K562 (cell line): Measurements from ENCODE around the gene SZT2. TPM values are rescaled to one million over a fixed set of nuclear protein-coding genes. Genes with fewer than 3 reads are reported as not detected.

ENCODE experiments used
- ATAC-seq: fragments of 200-7000 bp; cut with Tn5 transposase; 3 replicates; pipeline ENCODE4 v1.9.1; 2020; ENCODE audit warnings: moderate library complexity
- BruUV-seq: library from RNA; stranded (reverse); fragments of 400-500 nt; replicated peaks from 2 replicates; lab custom pipeline; 2021; lab: Mats Ljungman, UMichigan
- CTCF ChIA-PET: fragments of 300-600 bp; formaldehyde crosslinking; extraction: SDS; loops from one replicate; lab custom pipeline; 2021; ENCODE audit warnings: low intra/inter-chr PET ratio; lab: Yijun Ruan, JAX
- POLR2A ChIA-PET: fragments of 300-600, 350-650 bp; sonication (Branson Sonifier 250); formaldehyde crosslinking; extraction: SDS; loops from one replicate; lab custom pipeline; 2021; ENCODE audit warnings: antibody characterized with exemption, inconsistent platforms; lab: Yijun Ruan, JAX
- DNase-seq, 4 experiments: peaks; one replicate each; pipeline versions ENCODE4 v3.0.0 to v3.0.0-alpha.2; 2011 to 2018; ENCODE audit warnings: low spot score in 3 of 4, mixed read lengths in 3 of 4; ENCODE audit errors: extremely low read depth in 1 of 4
- FAIRE-seq: peaks from 2 replicates; lab custom pipeline; 2011; peaks lifted over from hg19 to GRCh38; lab: Jason Lieb, UNC
- H2AFZ ChIP-seq: 2 replicates; pipeline ENCODE4 v1.6.0; 2011; ENCODE audit warnings: low read depth, low read length, control low read depth, inconsistent platforms
- H3K27ac ChIP-seq: fragments of 200-600 bp; 3 replicates; pipeline ENCODE4 v1.8.0; 2011; ENCODE audit warnings: low read depth, mild to moderate bottlenecking, control low read depth, inconsistent platforms, low read length, moderate library complexity, mixed read lengths; ENCODE audit errors: extremely low read depth
- H3K27me3 ChIP-seq, 2 experiments: fragments of 300-600 bp in 1 of 2; 2 replicates in 1 of 2; 3 replicates in 1 of 2; pipeline versions ENCODE4 v1.6.0 to v1.8.0; 2011; ENCODE audit warnings: inconsistent platforms in 2 of 2, low read length in 2 of 2, mild to moderate bottlenecking in 1 of 2, mixed read lengths in 1 of 2, moderate library complexity in 1 of 2; ENCODE audit not compliant: control insufficient read depth in 2 of 2, insufficient read depth in 2 of 2
- H3K36me3 ChIP-seq: fragments of 300-600 bp; 3 replicates; pipeline ENCODE4 v1.8.0; 2011; ENCODE audit warnings: mild to moderate bottlenecking, low read length, inconsistent platforms; ENCODE audit not compliant: control insufficient read depth, insufficient read depth
- H3K4me1 ChIP-seq, 2 experiments: fragments of 200-600 bp in 1 of 2; replicated peaks in 1 of 2; 2 replicates in 1 of 2; 3 replicates in 1 of 2; pipeline versions ENCODE4 v1.5.1 to v1.8.0; 2011; ENCODE audit warnings: inconsistent platforms in 2 of 2, low read length in 2 of 2, mild to moderate bottlenecking in 1 of 2, mixed read lengths in 1 of 2, moderate library complexity in 1 of 2; ENCODE audit not compliant: control insufficient read depth in 2 of 2, insufficient read depth in 2 of 2
- H3K4me2 ChIP-seq: 2 replicates; pipeline ENCODE4 v1.6.1; 2011; ENCODE audit warnings: low read length, control low read depth, inconsistent platforms, mixed read lengths; ENCODE audit not compliant: insufficient read depth
- H3K4me3 ChIP-seq: fragments of 200-600 bp; sonication (generic), shearing (Covaris generic); 2 replicates; pipeline ENCODE4 v1.5.1; 2016; ENCODE audit warnings: control low read depth, inconsistent platforms
- H3K79me2 ChIP-seq: fragments of 200-600 bp; 3 replicates; pipeline ENCODE4 v1.8.0; 2011; ENCODE audit warnings: low read length, inconsistent platforms; ENCODE audit not compliant: control insufficient read depth, insufficient read depth
- H3K9ac ChIP-seq, 2 experiments: 2 replicates each; pipeline versions ENCODE4 v1.6.0 to v1.6.1; 2011; ENCODE audit warnings: low read depth in 2 of 2, low read length in 2 of 2, control low read depth in 1 of 2, inconsistent platforms in 1 of 2, mild to moderate bottlenecking in 1 of 2, mixed read lengths in 1 of 2; ENCODE audit not compliant: insufficient read depth in 1 of 2
- H3K9me1 ChIP-seq: one replicate; pipeline ENCODE4 v1.6.0; 2011; ENCODE audit warnings: inconsistent platforms, mild to moderate bottlenecking, low read length, moderate library complexity; ENCODE audit not compliant: control insufficient read depth, insufficient read depth
- H3K9me3 ChIP-seq: replicated peaks from 2 replicates; pipeline ENCODE4 v1.5.1; 2011; ENCODE audit warnings: low read depth, low read length, inconsistent platforms; ENCODE audit not compliant: control insufficient read depth, insufficient read depth
- H4K20me1 ChIP-seq: replicated peaks from 2 replicates; pipeline ENCODE4 v1.6.1; 2011; ENCODE audit warnings: low read length, inconsistent platforms, mixed read lengths; ENCODE audit not compliant: control insufficient read depth, insufficient read depth
- E2F5 ChIP-seq: sonication (generic); formaldehyde crosslinking; IDR thresholded peaks from 2 replicates; pipeline ENCODE4 v1.8.0; 2022; ENCODE audit warnings: mild to moderate bottlenecking, missing genetic modification reagents
- GATAD2A ChIP-seq: fragments of 450-650 bp; IDR thresholded peaks from 2 replicates; pipeline ENCODE4 v1.6.1; 2017
- HINFP ChIP-seq: fragments of 450-650 bp; conservative IDR thresholded peaks from 2 replicates; pipeline ENCODE4 v1.6.1; 2016; ENCODE audit warnings: missing genetic modification characterization, low read depth, mild to moderate bottlenecking, control low read depth, missing compliant biosample characterization
- whole genome bisulfite sequencing: fragments of 100-300 bp; shearing (Covaris generic); methylation state at CpG from one replicate; pipeline ENCODE4 v1.1.6; 2016; ENCODE audit warnings: low coverage, mixed read lengths; ENCODE audit not compliant: insufficient coverage; ENCODE audit errors: missing lambda C conversion rate; 5-methylcytosine and 5-hydroxymethylcytosine counted together
- in situ Hi-C: fragments of 300-500 bp; cut with MboI; formaldehyde crosslinking; loops from 4 replicates; pipeline ENCODE4 v1.15.0; 2018; ENCODE audit warnings: inconsistent platforms, mixed read lengths
- intact Hi-C: fragments of 100-400 bp; cut with micrococcal nuclease; formaldehyde crosslinking; loops from 2 replicates; pipeline ENCODE4 v1.14.2; 2022
- polyA plus RNA-seq, 8 experiments: library from polyadenylated mRNA; depleted of rRNA in 4 of 8; stranded (reverse) in 5 of 8; unstranded in 3 of 8; fragments of >200 nt; fragmentation: Nextera tagmentation in 2 of 8; fragmentation: Illumina TruSeq in 1 of 8; extraction: Ambion mirVana in 2 of 8; extraction: Trizol in 1 of 8; gene quantifications; 2 replicates each; pipeline versions ENCODE4 v1.2.1 to v1.2.3, GENCODE V29; 2011 to 2014; ENCODE audit warnings: inconsistent platforms in 1 of 8, missing spikeins in 1 of 8
- total RNA-seq, 7 experiments: library from RNA; depleted of rRNA in 6 of 7; stranded (reverse); fragments of >200 nt in 6 of 7; fragmentation: Illumina TruSeq in 2 of 7; extraction: Trizol in 2 of 7; gene quantifications; 2 replicates each; pipeline versions ENCODE4 v1.2.1 to v1.2.3, GENCODE V29; 2011 to 2021; ENCODE audit warnings: low replicate concordance in 1 of 7

The SZT2 gene
- total and polyA plus RNA-seq, 9 of the 15 experiments (the other 6 are each of a cell fraction or from before 2014, with no cell fraction given) = 0.88 to 31.0 (median 12.8) TPM

GRCh38 chr1:43434256-43434655 is 44.6 kb downstream of the SZT2 start:
- Histone ChIP-seq H3K9me3 (no peaks in the 10 kb centered on the region), H3K4me3 (no peak overlapping the region), H3K27ac (no peak overlapping the region), H3K36me3 (peaks cover 55% of the 10 kb centered on the region; the same call in 2 of the 3 replicates), H3K9me1 (no peaks in the 10 kb centered on the region)
- in situ Hi-C loops = no loop called here
- POLR2A ChIA-PET = interaction anchor here (1.1 to 1.7 kb wide), 2 partner anchors 10 to 21 kb away, joined by 4 to 6 read pairs; no protein-coding TSS in a partner anchor
- TF ChIP-seq HINFP (no peak), E2F5 (CRISPR knock-in tag) (no peak), GATAD2A (no peak)
- TF ChIP-seq, all 486 proteins: peak for 0
- 80% methylated on average over 7 of the region's 7 CpGs for WGBS
- Histone ChIP-seq H2AFZ (no peak overlapping the region), H3K4me2 (no peak overlapping the region), H3K27me3 (no peaks in the 10 kb centered on the region), H3K4me1 (no peaks in the 10 kb centered on the region), H3K9ac (no peak overlapping the region), H3K79me2 (no peaks in the 10 kb centered on the region), H4K20me1 (no peaks in the 10 kb centered on the region)
- no peak for ATAC-seq
- intact Hi-C loops = no loop called here
- no TSS peak for BruUV-seq
- FAIRE-seq = no peak
- CTCF ChIA-PET = no interaction called here
- DNase-seq = no peak
